Mucosa of descending colon (tissue), 3 donors: ENCODE measurements around the gene PARD3B. TPM values are rescaled to one million over a fixed set of nuclear protein-coding genes. Genes with fewer than 3 reads are reported as not detected.

Source experiments
- ATAC-seq: fragments of 200-7000 bp; cut with Tn5 transposase; one replicate; pipeline ENCODE4 v1.9.1; 2020; ENCODE audit warnings: mild to moderate bottlenecking, moderate library complexity
- DNase-seq, 3 donors: peaks; one replicate each; pipeline ENCODE4 v3.0.0-alpha.2; 2020
- H3K36me3 ChIP-seq: fragments of 200-600 bp; one replicate; pipeline ENCODE4 v1.8.0; 2021; ENCODE audit warnings: low read depth, mild to moderate bottlenecking
- H3K4me1 ChIP-seq: fragments of 200-600 bp; one replicate; pipeline ENCODE4 v1.8.0; 2021; ENCODE audit warnings: low read depth, mild to moderate bottlenecking
- H3K4me3 ChIP-seq: fragments of 200-600 bp; one replicate; pipeline ENCODE4 v1.8.0; 2021; ENCODE audit warnings: mild to moderate bottlenecking
- H3K9me3 ChIP-seq: fragments of 200-600 bp; one replicate; pipeline ENCODE4 v1.8.0; 2021; ENCODE audit warnings: mild to moderate bottlenecking
- CTCF ChIP-seq: fragments of 200-600 bp; IDR thresholded peaks from one replicate; pipeline ENCODE4 v1.8.0; 2022; ENCODE audit warnings: antibody characterized with exemption, mild to moderate bottlenecking
- intact Hi-C, 2 donors: fragments of 100-400 bp; cut with DNase I in 1 of 2; cut with micrococcal nuclease in 1 of 2; formaldehyde crosslinking; loops; one replicate each; pipeline versions ENCODE4 v1.11.0 to v1.11.1; 2022; cut with DNase I, micrococcal nuclease
- total RNA-seq, 3 donors: library from RNA; stranded (reverse); fragmentation: NEBNext Ultra II Directional in 2 of 3; extraction: Animal tissue kit (Norgen Biotek cat#: 25700) in 2 of 3; gene quantifications; one replicate each; pipeline versions ENCODE4 v1.2.1 to v1.2.4, GENCODE V29; 2021 to 2023
- donor health status: DM: no; HTN: no; CAD: no; lungs with moderate emphysema.
- donor health status: DM: no; HTN: no; CAD: no.
- donor health status: DM: no; HTN: yes; CAD: no.

PARD3B gene
- total RNA-seq, 3 donors from 2014 or later = 21.1 to 56.8 (median 44.0) TPM

- no peak for DNase-seq
- no peak for TF ChIP-seq CTCF
- Histone ChIP-seq H3K4me3 (no peak overlapping the region), H3K9me3 (no peaks in the 10 kb centered on the region), H3K36me3 (no peaks in the 10 kb centered on the region), H3K4me1 (no peaks in the 10 kb centered on the region)
- no peak for ATAC-seq
- intact Hi-C loops = no loop called here
These were observed 1019.9 kb downstream of the PARD3B start for GRCh38 chr2:205565142-205565522.

- Histone ChIP-seq H3K36me3 (no peaks in the 10 kb centered on the region), H3K9me3 (no peaks in the 10 kb centered on the region), H3K4me1 (no peaks in the 10 kb centered on the region), H3K4me3 (no peak overlapping the region)
- intact Hi-C loops = no loop called here
- ATAC-seq (no peak), DNase-seq (no peak)
- no peak for TF ChIP-seq CTCF
These were observed 1021.4 kb downstream of the PARD3B start for GRCh38 chr2:205566606-205567168.

GRCh38 chr2:205568620-205569019, 1023.3 kb downstream of the PARD3B start:
- H3K9me3 ChIP-seq = no peaks in the 10 kb centered on the region
- ATAC-seq (no peak), DNase-seq (no peak)
- H3K4me1 ChIP-seq = no peaks in the 10 kb centered on the region
- H3K4me3 ChIP-seq = no peak overlapping the region
- intact Hi-C loops = no loop called here
- no peaks in the 10 kb centered on the region for H3K36me3 ChIP-seq
- no peak for TF ChIP-seq CTCF

GRCh38 chr2:205570648-205571047, 1025.4 kb downstream of the PARD3B start:
- intact Hi-C loops = no loop called here
- no peak for TF ChIP-seq CTCF
- H3K36me3 ChIP-seq = no peaks in the 10 kb centered on the region
- H3K4me3 ChIP-seq = no peak overlapping the region
- H3K4me1 ChIP-seq = no peaks in the 10 kb centered on the region
- DNase-seq (no peak), ATAC-seq (no peak)
- H3K9me3 ChIP-seq = no peaks in the 10 kb centered on the region

GRCh38 chr2:205571360-205571959, 1026.2 kb downstream of the PARD3B start:
- H3K4me1 ChIP-seq = no peaks in the 10 kb centered on the region
- H3K9me3 ChIP-seq = no peaks in the 10 kb centered on the region
- intact Hi-C loops = no loop called here
- no peak for ATAC-seq
- TF ChIP-seq CTCF = no peak
- no peak for DNase-seq
- no peaks in the 10 kb centered on the region for H3K36me3 ChIP-seq
- H3K4me3 ChIP-seq = no peak overlapping the region
